Gastrocnemius medialis (tissue), 4 donors: ENCODE measurements around the gene ABO.

Source experiments
- POLR2A ChIP-seq, 2 donors: fragments of 450-650 bp; IDR thresholded peaks; one replicate each; pipeline ENCODE4 v1.6.1; 2017; ENCODE audit warnings: antibody characterized with exemption in 2 of 2, mild to moderate bottlenecking in 2 of 2, moderate library complexity in 2 of 2
- TF ChIP-seq, protein P1 (sequence below), 5 experiments: fragments of 450-650 bp in 3 of 5; fragments of 200-600 bp in 2 of 5; sonication (generic) in 2 of 5; IDR thresholded peaks in 4 of 5; conservative IDR thresholded peaks in 1 of 5; 1 replicate in 4 of 5; 2 replicates in 1 of 5; pipeline ENCODE4 v1.5.1; 2016 to 2019; ENCODE audit warnings: antibody characterized with exemption in 5 of 5, mild to moderate bottlenecking in 3 of 5, moderate library complexity in 3 of 5

DNA sequence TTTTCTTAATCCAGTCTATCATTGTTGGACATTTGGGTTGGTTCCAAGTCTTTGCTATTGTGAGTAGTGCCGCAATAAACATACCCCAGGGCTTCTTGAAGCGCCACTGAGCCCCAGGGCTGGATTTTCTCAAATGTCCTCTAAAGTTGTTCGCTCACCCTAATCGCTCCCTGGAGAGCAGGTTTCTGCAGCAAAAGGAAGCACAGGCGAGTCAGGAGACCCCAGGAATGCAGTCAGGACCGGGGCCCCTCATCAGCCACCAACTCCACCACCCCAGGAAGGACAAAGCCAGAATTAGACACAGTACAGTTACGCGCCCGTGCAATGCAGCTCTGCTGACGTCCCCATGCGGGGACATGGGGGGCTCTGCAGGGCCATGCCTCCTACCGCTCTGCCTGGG is 50.2 kb downstream of the ABO start:
- no peak for TF ChIP-seq POLR2A (IDR thresholded peaks at IDR 0.05)
- TF ChIP-seq, protein P1, sequence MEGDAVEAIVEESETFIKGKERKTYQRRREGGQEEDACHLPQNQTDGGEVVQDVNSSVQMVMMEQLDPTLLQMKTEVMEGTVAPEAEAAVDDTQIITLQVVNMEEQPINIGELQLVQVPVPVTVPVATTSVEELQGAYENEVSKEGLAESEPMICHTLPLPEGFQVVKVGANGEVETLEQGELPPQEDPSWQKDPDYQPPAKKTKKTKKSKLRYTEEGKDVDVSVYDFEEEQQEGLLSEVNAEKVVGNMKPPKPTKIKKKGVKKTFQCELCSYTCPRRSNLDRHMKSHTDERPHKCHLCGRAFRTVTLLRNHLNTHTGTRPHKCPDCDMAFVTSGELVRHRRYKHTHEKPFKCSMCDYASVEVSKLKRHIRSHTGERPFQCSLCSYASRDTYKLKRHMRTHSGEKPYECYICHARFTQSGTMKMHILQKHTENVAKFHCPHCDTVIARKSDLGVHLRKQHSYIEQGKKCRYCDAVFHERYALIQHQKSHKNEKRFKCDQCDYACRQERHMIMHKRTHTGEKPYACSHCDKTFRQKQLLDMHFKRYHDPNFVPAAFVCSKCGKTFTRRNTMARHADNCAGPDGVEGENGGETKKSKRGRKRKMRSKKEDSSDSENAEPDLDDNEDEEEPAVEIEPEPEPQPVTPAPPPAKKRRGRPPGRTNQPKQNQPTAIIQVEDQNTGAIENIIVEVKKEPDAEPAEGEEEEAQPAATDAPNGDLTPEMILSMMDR (IDR thresholded peaks at IDR 0.05 in 4 of 5, conservative IDR thresholded peaks at IDR 0.05 in 1 of 5) = no peak
